ENCODE data around the gene ZBED2.

DNA sequence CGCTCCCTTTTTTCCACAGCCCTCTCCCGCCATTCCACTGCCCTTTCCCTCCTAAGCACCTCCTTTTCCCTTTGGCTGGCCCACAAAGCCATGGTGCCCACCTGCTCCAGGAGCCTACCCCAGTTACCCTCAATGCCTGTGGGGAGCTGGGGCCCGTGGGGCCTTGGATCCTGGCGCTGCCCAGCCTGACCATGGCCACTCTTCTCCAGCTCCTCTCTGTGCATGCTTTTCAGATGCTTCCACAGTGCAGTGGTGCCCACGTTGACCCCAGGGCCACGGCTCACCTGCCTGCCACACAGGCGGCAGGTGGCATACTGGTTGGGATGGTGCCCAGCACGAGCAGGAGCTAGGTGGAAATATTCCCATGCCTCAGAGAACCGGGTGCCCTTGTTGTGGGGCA, 1.5 kb downstream of the ZBED2 start:
- TF ChIP-seq, protein P1, sequence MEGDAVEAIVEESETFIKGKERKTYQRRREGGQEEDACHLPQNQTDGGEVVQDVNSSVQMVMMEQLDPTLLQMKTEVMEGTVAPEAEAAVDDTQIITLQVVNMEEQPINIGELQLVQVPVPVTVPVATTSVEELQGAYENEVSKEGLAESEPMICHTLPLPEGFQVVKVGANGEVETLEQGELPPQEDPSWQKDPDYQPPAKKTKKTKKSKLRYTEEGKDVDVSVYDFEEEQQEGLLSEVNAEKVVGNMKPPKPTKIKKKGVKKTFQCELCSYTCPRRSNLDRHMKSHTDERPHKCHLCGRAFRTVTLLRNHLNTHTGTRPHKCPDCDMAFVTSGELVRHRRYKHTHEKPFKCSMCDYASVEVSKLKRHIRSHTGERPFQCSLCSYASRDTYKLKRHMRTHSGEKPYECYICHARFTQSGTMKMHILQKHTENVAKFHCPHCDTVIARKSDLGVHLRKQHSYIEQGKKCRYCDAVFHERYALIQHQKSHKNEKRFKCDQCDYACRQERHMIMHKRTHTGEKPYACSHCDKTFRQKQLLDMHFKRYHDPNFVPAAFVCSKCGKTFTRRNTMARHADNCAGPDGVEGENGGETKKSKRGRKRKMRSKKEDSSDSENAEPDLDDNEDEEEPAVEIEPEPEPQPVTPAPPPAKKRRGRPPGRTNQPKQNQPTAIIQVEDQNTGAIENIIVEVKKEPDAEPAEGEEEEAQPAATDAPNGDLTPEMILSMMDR (IDR thresholded peaks at IDR 0.05; ENCODE audit: insufficient read depth, low read depth, low read length) = no peak
- TF ChIP-seq EZH2 (IDR thresholded peaks at IDR 0.05; ENCODE audit: insufficient read depth, low read length) = no peak
